C4-2B (cell line): Measurements from ENCODE around the gene TMEM163.

Source experiments
- CTCF ChIP-seq: fragments of 450-650 bp; conservative IDR thresholded peaks from 2 replicates; pipeline ENCODE4 v1.5.1; 2017; ENCODE audit warnings: mild to moderate bottlenecking
- ZFX ChIP-seq: fragments of 450-650 bp; IDR thresholded peaks from 2 replicates; pipeline ENCODE4 v1.6.1; 2017

- TF ChIP-seq CTCF (no peak), ZFX (no peak)
Observed at GRCh38 chr2:134522496-134523455, 196.0 kb downstream of the TMEM163 start.
